ENCODE data around the gene MEF2D.

GRCh38 chr1:156461781-156462647, 38.6 kb downstream of the MEF2D start:
- no peak for TF ChIP-seq CTCF (IDR thresholded peaks at IDR 0.05; ENCODE audit: low read length)
- no peak for TF ChIP-seq EZH2 (IDR thresholded peaks at IDR 0.05; ENCODE audit: borderline replicate concordance, low read length)
